HG03575 (cell line): Measurements from ENCODE around the gene ALDH16A1.
A peak's percentile ranks its signal among the peaks of the same experiment; 100 is the strongest.

ENCODE experiments used
- ATAC-seq: cut with Tn5 transposase; IDR thresholded peaks from one replicate; pipeline ENCODE4 v1.9.1; 2021; ENCODE audit not compliant: unreplicated experiment, insufficient number of reproducible peaks, low FRiP score; ENCODE audit errors: extremely low read depth

Gene ALDH16A1

GRCh38 chr19:49475995-49476880, 23.2 kb downstream of the ALDH16A1 start:
- no peak for ATAC-seq

- no peak for ATAC-seq
Measured at GRCh38 chr19:49479975-49480628, 27.1 kb downstream of the ALDH16A1 start.

- no peak for ATAC-seq
Measured at GRCh38 chr19:49481020-49481683, 28.1 kb downstream of the ALDH16A1 start.

GRCh38 chr19:49486232-49486631, 33.2 kb downstream of the ALDH16A1 start:
- ATAC-seq = no peak

GRCh38 chr19:49486710-49487276, 33.8 kb downstream of the ALDH16A1 start:
- no peak for ATAC-seq

- ATAC-seq = peak; percentile 49
Measured at GRCh38 chr19:49487277-49488045, 34.4 kb downstream of the ALDH16A1 start, which contains the start of gene RPL13A. TSS of gene RPL13A (plus strand) at chr19:49487608. CDS start at chr19:49487630, 22 bp downstream.

GRCh38 chr19:49488046-49488862, 35.2 kb downstream of the ALDH16A1 start:
- no peak for ATAC-seq

GRCh38 chr19:49488863-49489537, 36.0 kb downstream of the ALDH16A1 start:
- ATAC-seq = no peak

GRCh38 chr19:49489601-49490167, 36.7 kb downstream of the ALDH16A1 start:
- ATAC-seq = no peak

- ATAC-seq = no peak
Measured at GRCh38 chr19:49490287-49491029, 37.4 kb downstream of the ALDH16A1 start.

- ATAC-seq = no peak
Measured at GRCh38 chr19:49491030-49491803, 38.2 kb downstream of the ALDH16A1 start.

- ATAC-seq = no peak
Measured at GRCh38 chr19:49491804-49492572, 39.0 kb downstream of the ALDH16A1 start.

- no peak for ATAC-seq
Measured at GRCh38 chr19:49492573-49493405, 39.8 kb downstream of the ALDH16A1 start.

GRCh38 chr19:49496574-49497008, 43.6 kb downstream of the ALDH16A1 start:
- ATAC-seq = no peak
